HepG2 (cell line): Measurements from ENCODE around the gene CEP43. TPM values are rescaled to one million over a fixed set of nuclear protein-coding genes. Genes with fewer than 3 reads are reported as not detected.

Experiments used
- HNRNPUL1 ChIP-seq: fragments of 200-400 bp; formaldehyde crosslinking; IDR thresholded peaks from 2 replicates; pipeline ENCODE4 v1.6.1; 2017; ENCODE audit warnings: low read depth, mild to moderate bottlenecking, low read length, moderate library complexity
- MZF1 ChIP-seq: sonication (generic); formaldehyde crosslinking; IDR thresholded peaks from 2 replicates; pipeline ENCODE4 v1.8.1; 2023; ENCODE audit warnings: mild to moderate bottlenecking, missing genetic modification reagents, borderline replicate concordance
- NBN ChIP-seq: fragments of 450-650 bp; conservative IDR thresholded peaks from 2 replicates; pipeline ENCODE4 v1.6.1; 2017
- PAXIP1 ChIP-seq: sonication (generic); formaldehyde crosslinking; conservative IDR thresholded peaks from 2 replicates; pipeline ENCODE4 v1.4.0; 2020; ENCODE audit warnings: mild to moderate bottlenecking, missing genetic modification reagents, moderate library complexity
- POGZ ChIP-seq: sonication (generic); formaldehyde crosslinking; IDR thresholded peaks from 2 replicates; pipeline ENCODE4 v1.4.0; 2020; ENCODE audit warnings: mild to moderate bottlenecking, missing genetic modification reagents
- REPIN1 ChIP-seq: sonication (generic); formaldehyde crosslinking; IDR thresholded peaks from 2 replicates; pipeline ENCODE4 v1.8.0; 2022; ENCODE audit warnings: missing genetic modification reagents, low read depth, mild to moderate bottlenecking, borderline replicate concordance
- TBL1XR1 ChIP-seq: fragments of 150-350 bp; IDR thresholded peaks from 2 replicates; pipeline ENCODE4 v1.6.1; 2014; ENCODE audit warnings: borderline replicate concordance, low read length; ENCODE audit not compliant: partially characterized antibody
- ZNF577 ChIP-seq: sonication (generic); formaldehyde crosslinking; IDR thresholded peaks from 2 replicates; pipeline ENCODE4 v1.4.0; 2020; ENCODE audit warnings: mild to moderate bottlenecking, low read depth, missing genetic modification reagents, borderline replicate concordance
- ZNF891 ChIP-seq: sonication (generic); formaldehyde crosslinking; IDR thresholded peaks from 2 replicates; pipeline ENCODE4 v1.5.0; 2020; ENCODE audit warnings: mild to moderate bottlenecking, missing genetic modification reagents
- polyA plus RNA-seq, 8 experiments: library from polyadenylated mRNA; depleted of rRNA in 3 of 8; stranded (reverse) in 7 of 8; unstranded in 1 of 8; fragments of >200 nt; fragmentation: Illumina TruSeq in 4 of 8; extraction: Trizol in 4 of 8; gene quantifications; 2 replicates each; pipeline versions ENCODE4 v1.2.1 to v1.2.3, GENCODE V29; 2011 to 2016; ENCODE audit warnings: low read depth in 4 of 8, missing spikeins in 1 of 8, mixed read lengths in 1 of 8; ENCODE audit not compliant: insufficient read depth in 1 of 8
- total RNA-seq, 5 experiments: library from RNA; depleted of rRNA; stranded (reverse); fragments of >200 nt; fragmentation: Illumina TruSeq; extraction: Trizol; gene quantifications; 2 replicates each; pipeline ENCODE4 v1.2.3, GENCODE V29; 2016; ENCODE audit warnings: low read depth in 1 of 5
- TF ChIP-seq, protein P1 (sequence below): sonication (generic); formaldehyde crosslinking; IDR thresholded peaks from 2 replicates; pipeline ENCODE4 v1.5.0; 2020; ENCODE audit warnings: missing genetic modification reagents
- TF ChIP-seq, protein P2 (sequence below), 2 experiments: fragments of 450-650 bp in 1 of 2; sonication (generic) in 1 of 2; formaldehyde crosslinking in 1 of 2; IDR thresholded peaks; 2 replicates each; pipeline versions ENCODE4 v1.6.1 to v1.8.0; 2016 to 2022; ENCODE audit warnings: antibody characterized with exemption in 1 of 2, mild to moderate bottlenecking in 1 of 2, missing genetic modification reagents in 1 of 2
- TF ChIP-seq, protein P3 (sequence below): sonication (generic); formaldehyde crosslinking; IDR thresholded peaks from 2 replicates; pipeline ENCODE4 v1.4.0; 2020; ENCODE audit warnings: mild to moderate bottlenecking, missing genetic modification reagents
- TF ChIP-seq, protein P4 (sequence below): IDR thresholded peaks from 2 replicates; pipeline ENCODE4 v1.6.1; 2016

Gene CEP43
- total and polyA plus RNA-seq, 2 of the 13 experiments (the other 11 are each of a cell fraction or from before 2014, with no cell fraction given), result 29.3 to 73.9 TPM

- TF ChIP-seq PAXIP1 (CRISPR knock-in tag) (peak; percentile 39), NBN (no peak), TBL1XR1 (no peak), HNRNPUL1 (peak; percentile 42; the same call in 1 of the 2 replicates), POGZ (peak; percentile 76), MZF1 (CRISPR knock-in tag) (no peak), ZNF891 (CRISPR knock-in tag) (peak; percentile 74), REPIN1 (CRISPR knock-in tag) (peak; percentile 73), ZNF577 (CRISPR knock-in tag) (no peak)
- TF ChIP-seq, protein P1, sequence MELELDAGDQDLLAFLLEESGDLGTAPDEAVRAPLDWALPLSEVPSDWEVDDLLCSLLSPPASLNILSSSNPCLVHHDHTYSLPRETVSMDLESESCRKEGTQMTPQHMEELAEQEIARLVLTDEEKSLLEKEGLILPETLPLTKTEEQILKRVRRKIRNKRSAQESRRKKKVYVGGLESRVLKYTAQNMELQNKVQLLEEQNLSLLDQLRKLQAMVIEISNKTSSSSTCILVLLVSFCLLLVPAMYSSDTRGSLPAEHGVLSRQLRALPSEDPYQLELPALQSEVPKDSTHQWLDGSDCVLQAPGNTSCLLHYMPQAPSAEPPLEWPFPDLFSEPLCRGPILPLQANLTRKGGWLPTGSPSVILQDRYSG, result 0 out of 2 replicates have a peak, but pooled peaks have one; percentile 34
- TF ChIP-seq, protein P2, sequence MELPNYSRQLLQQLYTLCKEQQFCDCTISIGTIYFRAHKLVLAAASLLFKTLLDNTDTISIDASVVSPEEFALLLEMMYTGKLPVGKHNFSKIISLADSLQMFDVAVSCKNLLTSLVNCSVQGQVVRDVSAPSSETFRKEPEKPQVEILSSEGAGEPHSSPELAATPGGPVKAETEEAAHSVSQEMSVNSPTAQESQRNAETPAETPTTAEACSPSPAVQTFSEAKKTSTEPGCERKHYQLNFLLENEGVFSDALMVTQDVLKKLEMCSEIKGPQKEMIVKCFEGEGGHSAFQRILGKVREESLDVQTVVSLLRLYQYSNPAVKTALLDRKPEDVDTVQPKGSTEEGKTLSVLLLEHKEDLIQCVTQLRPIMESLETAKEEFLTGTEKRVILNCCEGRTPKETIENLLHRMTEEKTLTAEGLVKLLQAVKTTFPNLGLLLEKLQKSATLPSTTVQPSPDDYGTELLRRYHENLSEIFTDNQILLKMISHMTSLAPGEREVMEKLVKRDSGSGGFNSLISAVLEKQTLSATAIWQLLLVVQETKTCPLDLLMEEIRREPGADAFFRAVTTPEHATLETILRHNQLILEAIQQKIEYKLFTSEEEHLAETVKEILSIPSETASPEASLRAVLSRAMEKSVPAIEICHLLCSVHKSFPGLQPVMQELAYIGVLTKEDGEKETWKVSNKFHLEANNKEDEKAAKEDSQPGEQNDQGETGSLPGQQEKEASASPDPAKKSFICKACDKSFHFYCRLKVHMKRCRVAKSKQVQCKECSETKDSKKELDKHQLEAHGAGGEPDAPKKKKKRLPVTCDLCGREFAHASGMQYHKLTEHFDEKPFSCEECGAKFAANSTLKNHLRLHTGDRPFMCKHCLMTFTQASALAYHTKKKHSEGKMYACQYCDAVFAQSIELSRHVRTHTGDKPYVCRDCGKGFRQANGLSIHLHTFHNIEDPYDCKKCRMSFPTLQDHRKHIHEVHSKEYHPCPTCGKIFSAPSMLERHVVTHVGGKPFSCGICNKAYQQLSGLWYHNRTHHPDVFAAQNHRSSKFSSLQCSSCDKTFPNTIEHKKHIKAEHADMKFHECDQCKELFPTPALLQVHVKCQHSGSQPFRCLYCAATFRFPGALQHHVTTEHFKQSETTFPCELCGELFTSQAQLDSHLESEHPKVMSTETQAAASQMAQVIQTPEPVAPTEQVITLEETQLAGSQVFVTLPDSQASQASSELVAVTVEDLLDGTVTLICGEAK (IDR thresholded peaks at IDR 0.05), result no peak
- TF ChIP-seq, protein P2 (CRISPR knock-in tag; IDR thresholded peaks at IDR 0.05), result peak; percentile 79
- TF ChIP-seq, protein P3, sequence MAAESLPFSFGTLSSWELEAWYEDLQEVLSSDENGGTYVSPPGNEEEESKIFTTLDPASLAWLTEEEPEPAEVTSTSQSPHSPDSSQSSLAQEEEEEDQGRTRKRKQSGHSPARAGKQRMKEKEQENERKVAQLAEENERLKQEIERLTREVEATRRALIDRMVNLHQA (CRISPR knock-in tag), result no peak
- TF ChIP-seq, protein P4, sequence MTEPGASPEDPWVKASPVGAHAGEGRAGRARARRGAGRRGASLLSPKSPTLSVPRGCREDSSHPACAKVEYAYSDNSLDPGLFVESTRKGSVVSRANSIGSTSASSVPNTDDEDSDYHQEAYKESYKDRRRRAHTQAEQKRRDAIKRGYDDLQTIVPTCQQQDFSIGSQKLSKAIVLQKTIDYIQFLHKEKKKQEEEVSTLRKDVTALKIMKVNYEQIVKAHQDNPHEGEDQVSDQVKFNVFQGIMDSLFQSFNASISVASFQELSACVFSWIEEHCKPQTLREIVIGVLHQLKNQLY (CRISPR knock-in tag), result no peak
Measured at GRCh38 chr6:166999145-166999883, at the start of gene CEP43 (continued).
